ENCODE data around the gene IL1RAPL2. TPM values are rescaled to one million over a fixed set of nuclear protein-coding genes. Genes with fewer than 3 reads are reported as not detected.

The IL1RAPL2 gene
- total and polyA plus RNA-seq, 2 of the 4 experiments (the other 2 are of a cell fraction) = 0.03 TPM; not detected in 1

DNA sequence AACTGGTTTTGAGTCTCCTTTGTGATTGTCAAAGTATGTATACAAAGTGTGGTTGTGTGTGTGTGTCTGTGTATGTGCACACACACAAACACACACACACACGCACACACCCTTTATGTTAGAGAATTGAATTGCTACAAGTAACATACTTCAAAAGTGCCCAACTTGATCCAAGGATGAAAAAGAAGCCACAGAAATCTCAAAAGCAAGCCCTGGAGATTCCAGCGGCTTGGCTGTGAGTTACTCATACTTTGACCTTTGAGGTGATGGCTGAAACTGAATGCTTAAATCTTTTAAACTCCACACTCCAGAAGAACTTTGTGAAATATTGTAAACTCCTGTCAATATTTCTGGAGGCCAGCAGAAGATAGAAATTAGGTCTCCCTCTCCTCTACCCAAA, 1087.9 kb downstream of the IL1RAPL2 start:
- Histone ChIP-seq H3K18ac (ENCODE audit: low read depth, low read length) (no peak overlapping the region), H3K9ac (ENCODE audit: low read depth, low read length) (no peak overlapping the region), H4K20me1 (ENCODE audit: insufficient read depth, low read length) (no peaks in the 10 kb centered on the region), H3K23ac (ENCODE audit: low read depth, low read length) (no peak overlapping the region), H2BK20ac (ENCODE audit: low read depth, low read length) (no peak overlapping the region), H2AK9ac (replicated peaks; ENCODE audit: low read depth, low read length, poor library complexity) (no peak overlapping the region), H3K4ac (ENCODE audit: low read depth, low read length) (no peak overlapping the region), H4K8ac (ENCODE audit: low read depth in 2 of 2, low read length in 2 of 2) (no peak overlapping the region), H3K36me3 (ENCODE audit: control insufficient read depth, insufficient read depth, low read length) (no peaks in the 10 kb centered on the region), H2BK15ac (ENCODE audit: low read depth, low read length) (no peak overlapping the region), H4K5ac (ENCODE audit: low read depth, low read length) (no peak overlapping the region), H3K27ac (ENCODE audit: insufficient read depth, low read length) (no peak overlapping the region), H3K4me2 (ENCODE audit: low read depth, low read length) (no peak overlapping the region), H2BK120ac (ENCODE audit: low read depth, low read length) (no peak overlapping the region), H3K9me3 (ENCODE audit: control insufficient read depth, insufficient read depth, low read length) (no peaks in the 10 kb centered on the region), H3K4me3 (ENCODE audit: insufficient read depth, low read depth, low read length) (no peak overlapping the region), H2AK5ac (ENCODE audit: low read depth, low read length) (no peak overlapping the region), H4K91ac (ENCODE audit: insufficient read depth, low read depth, low read length) (no peak overlapping the region), H3K9me1 (ENCODE audit: insufficient read depth, low read length) (no peaks in the 10 kb centered on the region), H3K56ac (ENCODE audit: extremely low read depth, insufficient read depth, low read length) (no peak overlapping the region), H3K79me1 (ENCODE audit: low read depth in 1 of 2, low read length in 2 of 2) (no peaks in the 10 kb centered on the region), H2AFZ (replicated peaks; ENCODE audit: low read length, poor library complexity) (no peak overlapping the region), H2BK5ac (ENCODE audit: low read depth, low read length, poor library complexity, severe bottlenecking) (no peak overlapping the region), H3K14ac (replicated peaks; ENCODE audit: low read depth, low read length) (no peak overlapping the region), H3K27me3 (ENCODE audit: control insufficient read depth, insufficient read depth, low read length) (no peaks in the 10 kb centered on the region), H3K4me1 (ENCODE audit: control insufficient read depth, insufficient read depth, low read length) (no peaks in the 10 kb centered on the region)
- ATAC-seq (ENCODE audit: low read depth) (no peak), DNase-seq (no peak)
- BruUV-seq (replicated peaks) = no TSS peak
- intact Hi-C loops (cut with micrococcal nuclease) (no loop called here), in situ Hi-C loops (cut with MboI; ENCODE audit: low sequenced_read_pairs) (no loop called here), dilution Hi-C loops (cut with HindIII; ENCODE audit: low sequenced_read_pairs, unreplicated experiment) (no loop called here)
- no CpG with 5 or more reads among the region's 2 CpGs for WGBS, 2 experiments (ENCODE audit: extremely low coverage in 2 of 2, insufficient read length in 1 of 2)
- TF ChIP-seq CEBPB (IDR thresholded peaks at IDR 0.05; ENCODE audit: low read depth, low read length) = no peak
- TF ChIP-seq SMC3 (IDR thresholded peaks at IDR 0.05; ENCODE audit: low read depth, low read length) = no peak
- no peak for TF ChIP-seq MXI1 (IDR thresholded peaks at IDR 0.05; ENCODE audit: borderline replicate concordance, low read depth, low read length)
- no peak for TF ChIP-seq MAFK (IDR thresholded peaks at IDR 0.05; ENCODE audit: low read depth, low read length)
- no peak for TF ChIP-seq RAD21 (IDR thresholded peaks at IDR 0.05; ENCODE audit: low read length)
- TF ChIP-seq, protein P1, sequence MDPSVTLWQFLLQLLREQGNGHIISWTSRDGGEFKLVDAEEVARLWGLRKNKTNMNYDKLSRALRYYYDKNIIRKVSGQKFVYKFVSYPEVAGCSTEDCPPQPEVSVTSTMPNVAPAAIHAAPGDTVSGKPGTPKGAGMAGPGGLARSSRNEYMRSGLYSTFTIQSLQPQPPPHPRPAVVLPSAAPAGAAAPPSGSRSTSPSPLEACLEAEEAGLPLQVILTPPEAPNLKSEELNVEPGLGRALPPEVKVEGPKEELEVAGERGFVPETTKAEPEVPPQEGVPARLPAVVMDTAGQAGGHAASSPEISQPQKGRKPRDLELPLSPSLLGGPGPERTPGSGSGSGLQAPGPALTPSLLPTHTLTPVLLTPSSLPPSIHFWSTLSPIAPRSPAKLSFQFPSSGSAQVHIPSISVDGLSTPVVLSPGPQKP (IDR thresholded peaks at IDR 0.05; ENCODE audit: borderline replicate concordance, low read depth, low read length) = no peak
- CTCF ChIA-PET = no interaction called here
- POLR2A ChIA-PET (ENCODE audit: unreplicated experiment) = interaction anchor here (0.6 kb wide), 1 partner anchor 28 kb away, joined by 4 read pairs; no protein-coding TSS in a partner anchor
